Calu3 (cell line): ENCODE data around the gene BMP7. TPM values are rescaled to one million over a fixed set of nuclear protein-coding genes. Genes with fewer than 3 reads are reported as not detected.

Source experiments
- BruUV-seq: library from RNA; stranded (reverse); fragments of 400-500 nt; replicated peaks from 2 replicates; lab custom pipeline; 2021; lab: Mats Ljungman, UMichigan
- CTCF ChIA-PET: fragments of 300-600 bp; sonication (Branson Sonifier 250); formaldehyde crosslinking; loops from one replicate; lab custom pipeline; 2022; ENCODE audit warnings: antibody characterized with exemption; lab: Charles Lee
- DNase-seq: peaks from one replicate; pipeline ENCODE4 v3.0.0; 2022
- H3K27ac Mint-ChIP-seq: one replicate; pipeline ENCODE4 v1.8.0; 2022; ENCODE audit warnings: mixed read lengths; ENCODE audit not compliant: unreplicated experiment
- H3K27me3 Mint-ChIP-seq: one replicate; pipeline ENCODE4 v1.8.0; 2022; ENCODE audit warnings: mixed read lengths; ENCODE audit not compliant: unreplicated experiment
- H3K36me3 Mint-ChIP-seq: one replicate; pipeline ENCODE4 v1.8.0; 2022; ENCODE audit warnings: mild to moderate bottlenecking, moderate library complexity, mixed read lengths; ENCODE audit not compliant: insufficient read depth, unreplicated experiment
- H3K4me1 Mint-ChIP-seq: one replicate; pipeline ENCODE4 v1.8.0; 2022; ENCODE audit warnings: mild to moderate bottlenecking, low read depth, mixed read lengths; ENCODE audit not compliant: unreplicated experiment
- H3K4me3 Mint-ChIP-seq: one replicate; pipeline ENCODE4 v1.8.0; 2022; ENCODE audit warnings: mild to moderate bottlenecking, low read depth, moderate library complexity, mixed read lengths; ENCODE audit not compliant: unreplicated experiment
- H3K9me3 Mint-ChIP-seq: one replicate; pipeline ENCODE4 v1.8.0; 2022; ENCODE audit warnings: low read depth, mixed read lengths; ENCODE audit not compliant: unreplicated experiment
- intact Hi-C: fragments of 100-400 bp; cut with micrococcal nuclease; formaldehyde crosslinking; loops from one replicate; pipeline ENCODE4 v1.10.0; 2022; ENCODE audit not compliant: unreplicated experiment
- total RNA-seq: library from RNA; stranded (reverse); gene quantifications from 2 replicates; pipeline ENCODE4 v1.2.3, GENCODE V29; 2022
- TF ChIP-seq, protein P1 (sequence below): fragments of 200-600 bp; IDR thresholded peaks from one replicate; pipeline ENCODE4 v1.8.0; 2022; ENCODE audit warnings: antibody characterized with exemption; ENCODE audit not compliant: unreplicated experiment

The BMP7 gene
- total RNA-seq, 1 experiment from 2014 or later: not detected

DNA sequence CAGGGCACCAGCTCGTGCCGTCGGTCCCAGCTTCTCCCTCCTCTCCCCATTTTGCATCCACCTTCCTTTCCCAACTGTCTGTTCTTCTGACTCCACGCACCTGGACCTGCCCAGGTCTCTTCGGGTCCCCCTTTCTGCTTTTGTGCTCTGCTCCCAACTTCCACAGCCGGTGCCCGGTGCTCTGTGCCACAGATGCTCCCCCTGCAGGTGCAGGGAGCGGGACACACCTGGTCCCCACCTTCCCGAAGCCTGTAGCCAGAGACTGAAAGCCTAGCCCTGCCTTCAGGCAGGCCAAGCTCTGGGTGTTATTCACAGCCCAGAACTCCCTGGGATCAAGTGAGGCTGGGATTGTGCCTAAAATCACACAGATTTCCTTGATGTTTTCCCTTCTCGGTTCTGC lies 24.6 kb upstream of the BMP7 start:
- no peaks in the 10 kb centered on the region for H3K9me3 Mint-ChIP-seq
- no peak overlapping the region for H3K4me3 Mint-ChIP-seq
- H3K4me1 Mint-ChIP-seq: no peaks in the 10 kb centered on the region
- no TSS peak for BruUV-seq
- no peak overlapping the region for H3K27ac Mint-ChIP-seq
- no peaks in the 10 kb centered on the region for H3K36me3 Mint-ChIP-seq
- peak; percentile 49 for DNase-seq
- intact Hi-C loops: no loop called here
- CTCF ChIA-PET: no interaction called here
- TF ChIP-seq, protein P1, sequence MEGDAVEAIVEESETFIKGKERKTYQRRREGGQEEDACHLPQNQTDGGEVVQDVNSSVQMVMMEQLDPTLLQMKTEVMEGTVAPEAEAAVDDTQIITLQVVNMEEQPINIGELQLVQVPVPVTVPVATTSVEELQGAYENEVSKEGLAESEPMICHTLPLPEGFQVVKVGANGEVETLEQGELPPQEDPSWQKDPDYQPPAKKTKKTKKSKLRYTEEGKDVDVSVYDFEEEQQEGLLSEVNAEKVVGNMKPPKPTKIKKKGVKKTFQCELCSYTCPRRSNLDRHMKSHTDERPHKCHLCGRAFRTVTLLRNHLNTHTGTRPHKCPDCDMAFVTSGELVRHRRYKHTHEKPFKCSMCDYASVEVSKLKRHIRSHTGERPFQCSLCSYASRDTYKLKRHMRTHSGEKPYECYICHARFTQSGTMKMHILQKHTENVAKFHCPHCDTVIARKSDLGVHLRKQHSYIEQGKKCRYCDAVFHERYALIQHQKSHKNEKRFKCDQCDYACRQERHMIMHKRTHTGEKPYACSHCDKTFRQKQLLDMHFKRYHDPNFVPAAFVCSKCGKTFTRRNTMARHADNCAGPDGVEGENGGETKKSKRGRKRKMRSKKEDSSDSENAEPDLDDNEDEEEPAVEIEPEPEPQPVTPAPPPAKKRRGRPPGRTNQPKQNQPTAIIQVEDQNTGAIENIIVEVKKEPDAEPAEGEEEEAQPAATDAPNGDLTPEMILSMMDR: peak; percentile 56
- peaks cover 100% of the 10 kb centered on the region for H3K27me3 Mint-ChIP-seq

DNA sequence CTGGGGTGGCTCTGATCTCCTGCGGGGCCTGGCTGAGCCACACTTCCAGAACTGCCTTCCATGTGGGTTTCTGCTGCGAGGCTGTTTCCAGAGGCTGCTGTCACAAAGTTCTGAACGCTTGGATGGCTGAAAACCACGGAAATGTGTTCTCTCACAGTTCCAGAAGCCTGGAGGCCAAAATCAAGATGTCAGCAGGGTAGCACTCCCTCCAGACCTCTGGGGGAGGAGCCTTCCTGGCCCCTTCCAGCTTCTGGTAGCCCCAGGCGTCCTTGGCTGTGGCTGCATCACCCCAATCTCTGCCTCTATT lies 23.7 kb upstream of the BMP7 start:
- no peak for DNase-seq
- TF ChIP-seq, protein P1: no peak
- no peaks in the 10 kb centered on the region for H3K36me3 Mint-ChIP-seq
- H3K27ac Mint-ChIP-seq: no peak overlapping the region
- H3K27me3 Mint-ChIP-seq: peaks cover 99% of the 10 kb centered on the region
- BruUV-seq: no TSS peak
- intact Hi-C loops: no loop called here
- no peak overlapping the region for H3K4me3 Mint-ChIP-seq
- CTCF ChIA-PET: interaction anchor here (0.6 kb wide), 1 partner anchor 200 kb away, joined by 3 read pairs; no protein-coding TSS in a partner anchor
- H3K9me3 Mint-ChIP-seq: no peaks in the 10 kb centered on the region
- H3K4me1 Mint-ChIP-seq: no peaks in the 10 kb centered on the region

DNA sequence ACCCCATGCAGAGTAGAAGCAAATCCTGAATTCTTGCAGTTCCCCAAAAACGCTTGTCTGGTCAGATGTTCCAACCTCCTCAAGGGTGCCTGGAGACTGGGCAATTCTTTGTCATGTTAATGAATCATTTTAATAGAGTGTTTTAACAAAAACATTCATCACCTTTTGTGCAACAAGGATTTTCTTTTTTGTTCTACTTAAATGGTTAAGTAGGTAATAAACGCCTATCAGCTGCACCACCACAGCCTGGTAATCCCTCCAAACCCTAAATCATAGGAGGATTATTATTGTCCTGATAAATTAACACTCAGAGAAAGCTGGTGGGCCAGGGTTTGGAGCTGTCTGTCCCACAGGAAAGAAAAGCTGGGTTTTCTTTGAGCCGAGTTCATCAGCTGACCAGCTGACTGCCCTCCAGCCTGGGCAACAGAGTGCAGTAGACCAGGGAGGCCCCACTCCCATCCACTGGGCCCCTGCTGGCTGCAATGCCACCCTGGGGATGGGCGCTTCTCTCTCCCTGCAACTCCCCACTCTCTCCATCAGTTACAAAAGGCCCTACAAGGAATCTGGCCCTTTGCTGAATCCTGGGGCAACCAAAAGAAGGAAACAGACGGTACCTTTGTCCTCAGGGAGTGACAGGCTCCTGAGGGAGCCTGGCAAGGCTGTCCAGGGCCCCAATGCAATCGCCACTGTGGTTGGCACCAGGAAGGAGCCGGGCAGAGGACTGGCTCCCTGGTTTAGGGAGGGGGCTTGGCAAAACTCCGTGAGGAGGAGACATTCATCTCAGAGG lies 23.1 kb upstream of the BMP7 start:
- CTCF ChIA-PET: interaction anchor here (0.6 kb wide), 1 partner anchor 200 kb away, joined by 3 read pairs; no protein-coding TSS in a partner anchor
- TF ChIP-seq, protein P1: no peak
- no peak overlapping the region for H3K4me3 Mint-ChIP-seq
- H3K4me1 Mint-ChIP-seq: no peaks in the 10 kb centered on the region
- BruUV-seq: no TSS peak
- H3K9me3 Mint-ChIP-seq: no peaks in the 10 kb centered on the region
- DNase-seq: no peak
- no peak overlapping the region for H3K27ac Mint-ChIP-seq
- H3K36me3 Mint-ChIP-seq: no peaks in the 10 kb centered on the region
- peaks cover 99% of the 10 kb centered on the region for H3K27me3 Mint-ChIP-seq
- intact Hi-C loops: no loop called here

DNA sequence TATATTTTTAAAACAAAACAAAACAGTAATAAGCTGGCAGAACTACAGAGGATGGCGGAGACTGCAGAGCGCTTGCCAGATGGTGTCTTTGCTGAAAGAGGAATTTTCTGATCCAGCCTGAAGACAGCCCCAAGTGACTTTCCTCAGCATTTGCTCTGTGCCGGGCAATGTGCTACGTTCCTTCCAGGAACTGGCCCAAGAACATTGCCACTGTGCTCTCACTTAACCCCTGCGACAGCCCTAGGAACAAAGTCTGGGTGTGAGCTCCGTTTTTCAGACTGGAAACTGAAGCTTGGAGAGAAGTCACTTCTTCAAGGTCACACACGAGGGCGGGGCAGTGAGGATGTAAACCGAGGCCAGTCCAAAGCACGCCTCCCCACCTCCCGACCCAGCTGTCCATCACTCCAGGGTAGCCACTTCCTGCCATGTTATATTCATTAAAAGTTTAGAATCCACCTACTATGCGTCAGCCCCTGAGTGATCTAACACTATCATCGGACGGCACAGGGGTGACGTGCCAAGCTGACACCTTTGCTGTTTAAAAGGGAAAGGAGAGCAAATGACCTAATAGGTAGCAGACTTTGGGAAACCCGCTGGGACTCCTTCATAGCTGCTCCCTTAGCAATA lies 22.3 kb upstream of the BMP7 start:
- TF ChIP-seq, protein P1: no peak
- BruUV-seq: no TSS peak
- H3K4me3 Mint-ChIP-seq: no peak overlapping the region
- DNase-seq: no peak
- peaks cover 99% of the 10 kb centered on the region for H3K27me3 Mint-ChIP-seq
- no peaks in the 10 kb centered on the region for H3K36me3 Mint-ChIP-seq
- no peaks in the 10 kb centered on the region for H3K4me1 Mint-ChIP-seq
- no peaks in the 10 kb centered on the region for H3K9me3 Mint-ChIP-seq
- CTCF ChIA-PET: interaction anchor here (0.5 kb wide), 1 partner anchor 796 kb away, joined by 5 read pairs; no protein-coding TSS in a partner anchor
- H3K27ac Mint-ChIP-seq: no peak overlapping the region
- intact Hi-C loops: no loop called here
